ENCODE data around the gene PDHA1. TPM values are rescaled to one million over a fixed set of nuclear protein-coding genes. Genes with fewer than 3 reads are reported as not detected.
A peak's percentile ranks its signal among the peaks of the same experiment; 100 is the strongest.

PDHA1 gene
- total RNA-seq, 1 experiment from 2014 or later = 214 TPM

- Histone ChIP-seq H3K56ac (ENCODE audit: insufficient read length, low read depth, low read length) (no peak overlapping the region), H3K27ac (ENCODE audit: insufficient read length, low read depth, low read length) (no peak overlapping the region), H3K27me3 (ENCODE audit: insufficient read depth, low read length) (peaks cover 2% of the 10 kb centered on the region; the same call in 1 of the 2 replicates), H3K4me1 (ENCODE audit: insufficient read depth, low read length) (no peaks in the 10 kb centered on the region), H2BK20ac (ENCODE audit: low read depth, low read length, poor library complexity, severe bottlenecking) (no peak overlapping the region), H2BK15ac (ENCODE audit: low read depth, low read length) (no peak overlapping the region), H4K8ac (replicated peaks; ENCODE audit: insufficient read length, low read depth, low read length) (no peak overlapping the region), H2AK5ac (ENCODE audit: insufficient read length, low read length) (no peak overlapping the region), H2BK120ac (ENCODE audit: low read depth, low read length, poor library complexity, severe bottlenecking) (no peak overlapping the region), H3K9me3 (ENCODE audit: control insufficient read depth, low read depth, low read length) (peaks cover 25% of the 10 kb centered on the region), H4K20me1 (ENCODE audit: control insufficient read depth, insufficient read depth, insufficient read length) (no peaks in the 10 kb centered on the region), H2AFZ (ENCODE audit: low read length) (no peak overlapping the region), H3K9ac (ENCODE audit: extremely low read depth, insufficient read length, low read length) (no peak overlapping the region), H3K23ac (ENCODE audit: insufficient read length, low read depth, low read length) (no peak overlapping the region), H3T11ph (ENCODE audit: low read length) (no peak overlapping the region), H4K91ac (ENCODE audit: insufficient read length, low read depth, low read length) (no peak overlapping the region), H3K79me1 (ENCODE audit: insufficient read depth, low read depth, low read length, poor library complexity, severe bottlenecking) (no peaks in the 10 kb centered on the region), H3K18ac (ENCODE audit: insufficient read length, low read depth, low read length) (no peak overlapping the region), H3K23me2 (ENCODE audit: insufficient read length, low read depth, low read length, poor library complexity, severe bottlenecking) (peaks cover 9% of the 10 kb centered on the region), H3K4me2 (ENCODE audit: insufficient read depth, insufficient read length, low read length) (peak overlapping the region; percentile 84), H3K14ac (ENCODE audit: insufficient read depth, low read length) (no peak overlapping the region), H3K79me2 (ENCODE audit: insufficient read depth, low read length) (no peaks in the 10 kb centered on the region), H2BK5ac (ENCODE audit: insufficient read length, low read length) (no peak overlapping the region), H4K5ac (ENCODE audit: insufficient read length, low read depth, low read length) (no peak overlapping the region), H2BK12ac (ENCODE audit: insufficient read length, low read depth, low read length) (no peak overlapping the region), H3K4ac (ENCODE audit: low read depth, low read length) (no peak overlapping the region)
- Mint-ChIP-seq H3K36me3 (ENCODE audit: insufficient read depth in 1 of 3, low read depth in 3 of 3) (peaks cover 0 to 4% (median 4%) of the 10 kb centered on the region in 3 experiments; a peak in 4 of 7 replicates), H3K27me3 (ENCODE audit: low read depth) (peaks cover 16% of the 10 kb centered on the region), H3K4me1 (peaks cover 0 to 5% of the 10 kb centered on the region in 2 experiments; a peak in 1 of 4 replicates), H3K4me3 (peak overlapping the region; percentile 61 to 84), H3K27ac (peak overlapping the region in 1 of 3 experiments; percentile 89; a peak in 2 of 7 replicates), H3K9me3 (peaks cover 66 to 79% of the 10 kb centered on the region in 2 experiments)
- WGBS (ENCODE audit: extremely low coverage, insufficient read length, low lambda C conversion rate) = no CpG with 5 or more reads among the region's 20 CpGs
- TF ChIP-seq CTCF (conservative IDR thresholded peaks at IDR 0.05) = peak; percentile 9; the same call in 1 of the 3 replicates
- no peak for DNase-seq
These were observed 29.0 kb downstream of the PDHA1 start for GRCh38 chrX:19372547-19373331.

Data from H9 (cell line).